WTC11 (cell line): ENCODE results near the gene DZANK1. TPM values are rescaled to one million over a fixed set of nuclear protein-coding genes. Genes with fewer than 3 reads are reported as not detected.
"Not testable (repeated sequence)": the region's sequence is repeated elsewhere in the genome, so short reads cannot be mapped to it uniquely, and the experiment has no call there.

Experiments used
- ATAC-seq: fragments of 200-7000 bp; cut with Tn5 transposase; 2 replicates; pipeline ENCODE4 v1.10.0; 2021; ENCODE audit warnings: mild to moderate bottlenecking, moderate library complexity
- CTCF ChIA-PET: fragments of 300-600 bp; sonication (Branson Sonifier 250); formaldehyde crosslinking; loops from one replicate; lab custom pipeline; 2021; ENCODE audit warnings: antibody characterized with exemption; lab: Charles Lee
- POLR2A ChIA-PET: fragments of 350-600 bp; sonication (Branson Sonifier 250); formaldehyde crosslinking; loops from one replicate; lab custom pipeline; 2021; ENCODE audit warnings: antibody characterized with exemption; lab: Charles Lee
- DNase-seq: peaks from one replicate; pipeline ENCODE4 v3.0.0; 2021; ENCODE audit warnings: low spot score
- H3K27ac Mint-ChIP-seq: 2 replicates; pipeline ENCODE4 v1.8.0; 2021; ENCODE audit warnings: mixed read lengths
- H3K27me3 Mint-ChIP-seq: 2 replicates; pipeline ENCODE4 v1.8.0; 2021; ENCODE audit warnings: low read depth, mild to moderate bottlenecking, moderate library complexity, mixed read lengths
- H3K36me3 Mint-ChIP-seq: 2 replicates; pipeline ENCODE4 v1.8.0; 2021; ENCODE audit warnings: mixed read lengths
- H3K4me1 Mint-ChIP-seq: 2 replicates; pipeline ENCODE4 v1.8.0; 2022; ENCODE audit warnings: mixed read lengths
- H3K4me3 Mint-ChIP-seq: 2 replicates; pipeline ENCODE4 v1.8.0; 2021; ENCODE audit warnings: mild to moderate bottlenecking, moderate library complexity, mixed read lengths
- H3K9me3 Mint-ChIP-seq: 2 replicates; pipeline ENCODE4 v1.8.0; 2021; ENCODE audit warnings: mixed read lengths
- ATF1 ChIP-seq: sonication (generic); formaldehyde crosslinking; IDR thresholded peaks from 2 replicates; pipeline ENCODE4 v1.8.1; 2023; ENCODE audit warnings: mild to moderate bottlenecking, moderate library complexity, missing genetic modification reagents
- CBFB ChIP-seq: sonication (generic); formaldehyde crosslinking; IDR thresholded peaks from 2 replicates; pipeline ENCODE4 v1.8.1; 2022; ENCODE audit warnings: mild to moderate bottlenecking, low read depth, missing genetic modification reagents
- CDX4 ChIP-seq: fragments of 250-450 bp; sonication (Bioruptor Pico); IDR thresholded peaks from 2 replicates; pipeline ENCODE4 v1.9.0; 2021; ENCODE audit warnings: moderate library complexity, mild to moderate bottlenecking, inconsistent platforms, borderline replicate concordance
- FOXJ3 ChIP-seq: sonication (generic); formaldehyde crosslinking; IDR thresholded peaks from 2 replicates; pipeline ENCODE4 v1.9.0; 2021; ENCODE audit warnings: missing genetic modification reagents, mild to moderate bottlenecking, borderline replicate concordance
- IRF1 ChIP-seq: sonication (generic); formaldehyde crosslinking; IDR thresholded peaks from 2 replicates; pipeline ENCODE4 v1.8.0; 2023; ENCODE audit warnings: missing genetic modification reagents
- IRF2 ChIP-seq: sonication (generic); formaldehyde crosslinking; IDR thresholded peaks from 2 replicates; pipeline ENCODE4 v1.8.0; 2022; ENCODE audit warnings: low read depth, missing genetic modification reagents, borderline replicate concordance
- JUN ChIP-seq: sonication (generic); formaldehyde crosslinking; IDR thresholded peaks from 2 replicates; pipeline ENCODE4 v1.8.0; 2023; ENCODE audit warnings: mild to moderate bottlenecking, missing genetic modification reagents
- TEAD1 ChIP-seq: sonication (generic); formaldehyde crosslinking; IDR thresholded peaks from 2 replicates; pipeline ENCODE4 v1.8.0; 2022; ENCODE audit warnings: mild to moderate bottlenecking, missing genetic modification reagents
- TEAD4 ChIP-seq: sonication (generic); formaldehyde crosslinking; IDR thresholded peaks from 2 replicates; pipeline ENCODE4 v1.8.0; 2022; ENCODE audit warnings: mild to moderate bottlenecking, missing genetic modification reagents
- TP53 ChIP-seq: sonication (generic); formaldehyde crosslinking; IDR thresholded peaks from 2 replicates; pipeline ENCODE4 v1.8.1; 2023; ENCODE audit warnings: mild to moderate bottlenecking, missing genetic modification reagents
- ZNF138 ChIP-seq: sonication (generic); formaldehyde crosslinking; conservative IDR thresholded peaks from 2 replicates; pipeline ENCODE4 v1.8.1; 2022; ENCODE audit warnings: mild to moderate bottlenecking, moderate library complexity, missing genetic modification reagents
- ZNF396 ChIP-seq: fragments of 250-450 bp; sonication (Bioruptor Pico); IDR thresholded peaks from 2 replicates; pipeline ENCODE4 v1.8.0; 2021; ENCODE audit warnings: mild to moderate bottlenecking, moderate library complexity, borderline replicate concordance
- total RNA-seq: library from RNA; stranded (reverse); gene quantifications from 3 replicates; pipeline ENCODE4 v1.2.3, GENCODE V29; 2021
- TF ChIP-seq, protein P1 (sequence below): fragments of 250-450 bp; sonication (Bioruptor Pico); IDR thresholded peaks from 2 replicates; pipeline ENCODE4 v1.8.0; 2021; ENCODE audit warnings: mild to moderate bottlenecking
- TF ChIP-seq, protein P2 (sequence below): sonication (generic); formaldehyde crosslinking; IDR thresholded peaks from 2 replicates; pipeline ENCODE4 v1.8.1; 2023; ENCODE audit warnings: mild to moderate bottlenecking, missing genetic modification reagents
- TF ChIP-seq, protein P3 (sequence below): sonication (generic); formaldehyde crosslinking; conservative IDR thresholded peaks from 2 replicates; pipeline ENCODE4 v1.8.1; 2023; ENCODE audit warnings: mild to moderate bottlenecking, low read depth, missing genetic modification reagents, moderate library complexity

DZANK1 gene
- total RNA-seq, 1 experiment from 2014 or later, result 6.1 TPM

DNA sequence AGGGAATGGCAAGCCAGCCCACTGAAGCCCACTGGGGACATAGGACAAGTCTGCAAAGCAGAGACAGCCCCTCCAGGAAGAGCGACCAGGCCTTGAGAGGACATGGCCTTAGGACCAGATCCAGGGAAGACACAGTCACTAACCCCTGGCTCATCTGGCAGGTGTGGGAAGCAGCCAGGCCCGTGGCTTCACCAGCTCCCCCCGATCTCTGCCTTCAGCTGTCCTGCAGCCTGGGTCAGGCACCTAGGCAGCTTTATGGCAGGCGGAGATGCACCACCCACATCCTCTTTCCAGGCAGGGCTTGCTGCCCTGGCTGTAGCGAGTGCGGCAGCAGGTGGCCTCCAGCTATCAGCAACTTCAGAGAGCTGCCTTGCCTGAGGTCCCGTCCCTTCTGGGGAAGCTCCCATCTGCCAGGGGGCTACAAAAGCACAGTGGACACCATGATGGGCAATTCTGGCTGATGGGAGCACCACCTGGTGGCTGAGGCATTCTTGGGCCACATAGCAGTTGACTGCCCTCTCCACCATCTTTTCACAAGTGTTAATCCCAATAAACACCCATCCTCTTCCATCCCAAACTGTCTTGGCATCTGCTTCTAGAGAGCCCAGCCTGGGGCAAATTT lies 85.8 kb downstream of the DZANK1 start:
- Mint-ChIP-seq H3K27me3 (no peaks in the 10 kb centered on the region), H3K36me3 (peaks cover 3% of the 10 kb centered on the region; the same call in 1 of the 2 replicates), H3K4me3 (no peak overlapping the region), H3K4me1 (no peaks in the 10 kb centered on the region), H3K9me3 (peaks cover 9% of the 10 kb centered on the region), H3K27ac (no peak overlapping the region)
- POLR2A ChIA-PET, result no interaction called here
- ATAC-seq, result peak; percentile 89
- CTCF ChIA-PET, result interaction anchor here (0.6 to 1.7 kb wide), 22 partner anchors 8 to 204 kb away, joined by 3 to 18 read pairs (median 4); partner anchors contain the start of genes DZANK1 and ZNF133
- TF ChIP-seq TEAD1 (CRISPR knock-in tag) (no peak), ZNF138 (0 out of 2 replicates have a peak, but pooled peaks have one; percentile 68)
- TF ChIP-seq, protein P1, sequence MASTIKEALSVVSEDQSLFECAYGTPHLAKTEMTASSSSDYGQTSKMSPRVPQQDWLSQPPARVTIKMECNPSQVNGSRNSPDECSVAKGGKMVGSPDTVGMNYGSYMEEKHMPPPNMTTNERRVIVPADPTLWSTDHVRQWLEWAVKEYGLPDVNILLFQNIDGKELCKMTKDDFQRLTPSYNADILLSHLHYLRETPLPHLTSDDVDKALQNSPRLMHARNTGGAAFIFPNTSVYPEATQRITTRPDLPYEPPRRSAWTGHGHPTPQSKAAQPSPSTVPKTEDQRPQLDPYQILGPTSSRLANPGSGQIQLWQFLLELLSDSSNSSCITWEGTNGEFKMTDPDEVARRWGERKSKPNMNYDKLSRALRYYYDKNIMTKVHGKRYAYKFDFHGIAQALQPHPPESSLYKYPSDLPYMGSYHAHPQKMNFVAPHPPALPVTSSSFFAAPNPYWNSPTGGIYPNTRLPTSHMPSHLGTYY (CRISPR knock-in tag), result 0 out of 2 replicates have a peak, but pooled peaks have one; percentile 66
- DNase-seq, result peak; percentile 50

- Mint-ChIP-seq H3K9me3 (peaks cover 13% of the 10 kb centered on the region), H3K36me3 (peaks cover 6% of the 10 kb centered on the region; the same call in 1 of the 2 replicates), H3K27ac (no peak overlapping the region), H3K4me3 (no peak overlapping the region), H3K27me3 (no peaks in the 10 kb centered on the region), H3K4me1 (no peaks in the 10 kb centered on the region)
- CTCF ChIA-PET, result no interaction called here
- DNase-seq (no peak), ATAC-seq (no peak)
- TF ChIP-seq CBFB (no peak), ATF1 (no peak), JUN (no peak), IRF1 (no peak), IRF2 (no peak), TP53 (CRISPR knock-in tag) (no peak), FOXJ3 (no peak), TEAD4 (no peak), ZNF396 (no peak), CDX4 (CRISPR knock-in tag) (no peak)
- TF ChIP-seq, protein P2, sequence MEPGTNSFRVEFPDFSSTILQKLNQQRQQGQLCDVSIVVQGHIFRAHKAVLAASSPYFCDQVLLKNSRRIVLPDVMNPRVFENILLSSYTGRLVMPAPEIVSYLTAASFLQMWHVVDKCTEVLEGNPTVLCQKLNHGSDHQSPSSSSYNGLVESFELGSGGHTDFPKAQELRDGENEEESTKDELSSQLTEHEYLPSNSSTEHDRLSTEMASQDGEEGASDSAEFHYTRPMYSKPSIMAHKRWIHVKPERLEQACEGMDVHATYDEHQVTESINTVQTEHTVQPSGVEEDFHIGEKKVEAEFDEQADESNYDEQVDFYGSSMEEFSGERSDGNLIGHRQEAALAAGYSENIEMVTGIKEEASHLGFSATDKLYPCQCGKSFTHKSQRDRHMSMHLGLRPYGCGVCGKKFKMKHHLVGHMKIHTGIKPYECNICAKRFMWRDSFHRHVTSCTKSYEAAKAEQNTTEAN (CRISPR knock-in tag), result no peak
- TF ChIP-seq, protein P3, sequence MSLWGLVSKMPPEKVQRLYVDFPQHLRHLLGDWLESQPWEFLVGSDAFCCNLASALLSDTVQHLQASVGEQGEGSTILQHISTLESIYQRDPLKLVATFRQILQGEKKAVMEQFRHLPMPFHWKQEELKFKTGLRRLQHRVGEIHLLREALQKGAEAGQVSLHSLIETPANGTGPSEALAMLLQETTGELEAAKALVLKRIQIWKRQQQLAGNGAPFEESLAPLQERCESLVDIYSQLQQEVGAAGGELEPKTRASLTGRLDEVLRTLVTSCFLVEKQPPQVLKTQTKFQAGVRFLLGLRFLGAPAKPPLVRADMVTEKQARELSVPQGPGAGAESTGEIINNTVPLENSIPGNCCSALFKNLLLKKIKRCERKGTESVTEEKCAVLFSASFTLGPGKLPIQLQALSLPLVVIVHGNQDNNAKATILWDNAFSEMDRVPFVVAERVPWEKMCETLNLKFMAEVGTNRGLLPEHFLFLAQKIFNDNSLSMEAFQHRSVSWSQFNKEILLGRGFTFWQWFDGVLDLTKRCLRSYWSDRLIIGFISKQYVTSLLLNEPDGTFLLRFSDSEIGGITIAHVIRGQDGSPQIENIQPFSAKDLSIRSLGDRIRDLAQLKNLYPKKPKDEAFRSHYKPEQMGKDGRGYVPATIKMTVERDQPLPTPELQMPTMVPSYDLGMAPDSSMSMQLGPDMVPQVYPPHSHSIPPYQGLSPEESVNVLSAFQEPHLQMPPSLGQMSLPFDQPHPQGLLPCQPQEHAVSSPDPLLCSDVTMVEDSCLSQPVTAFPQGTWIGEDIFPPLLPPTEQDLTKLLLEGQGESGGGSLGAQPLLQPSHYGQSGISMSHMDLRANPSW (CRISPR knock-in tag), result no peak
- POLR2A ChIA-PET, result no interaction called here
Measured at GRCh38 chr20:18377896-18378481, 88.8 kb downstream of the DZANK1 start.

- H3K27ac Mint-ChIP-seq, DNase-seq, H3K4me1 Mint-ChIP-seq, H3K27me3 Mint-ChIP-seq, H3K36me3 Mint-ChIP-seq, CTCF ChIA-PET, POLR2A ChIA-PET, H3K4me3 Mint-ChIP-seq, ATAC-seq: not testable (repeated sequence)
- H3K9me3 Mint-ChIP-seq, result peaks cover 13% of the 10 kb centered on the region
Measured at GRCh38 chr20:18375551-18375950, 91.3 kb downstream of the DZANK1 start.
